Measurements from ENCODE around the gene ANXA11. TPM values are rescaled to one million over a fixed set of nuclear protein-coding genes. Genes with fewer than 3 reads are reported as not detected.

The ANXA11 gene
- total RNA-seq, 1 experiment from 2014 or later: 68.1 TPM

- Histone ChIP-seq H4K91ac (ENCODE audit: insufficient read length, low read depth, low read length) (no peak overlapping the region), H2BK12ac (ENCODE audit: insufficient read length, low read depth, low read length) (no peak overlapping the region), H2BK120ac (ENCODE audit: low read depth, low read length, poor library complexity, severe bottlenecking) (no peak overlapping the region), H4K20me1 (ENCODE audit: control insufficient read depth, insufficient read depth, insufficient read length) (no peaks in the 10 kb centered on the region), H3K14ac (ENCODE audit: insufficient read depth, low read length) (no peak overlapping the region), H3K9me3 (ENCODE audit: control insufficient read depth, low read depth, low read length) (no peaks in the 10 kb centered on the region), H2BK20ac (ENCODE audit: low read depth, low read length, poor library complexity, severe bottlenecking) (no peak overlapping the region), H4K5ac (ENCODE audit: insufficient read length, low read depth, low read length) (no peak overlapping the region), H3K56ac (ENCODE audit: insufficient read length, low read depth, low read length) (no peak overlapping the region), H3K4me1 (ENCODE audit: insufficient read depth, low read length) (0 out of 2 replicates have a peak, but pooled peaks cover 2% of the 10 kb centered on the region), H3K9ac (ENCODE audit: extremely low read depth, insufficient read length, low read length) (no peak overlapping the region), H2BK5ac (ENCODE audit: insufficient read length, low read length) (no peak overlapping the region), H3K27ac (ENCODE audit: insufficient read length, low read depth, low read length) (no peak overlapping the region), H2BK15ac (ENCODE audit: low read depth, low read length) (no peak overlapping the region), H3K79me2 (ENCODE audit: insufficient read depth, low read length) (0 out of 2 replicates have a peak, but pooled peaks cover under 1% of the 10 kb centered on the region), H2AK5ac (ENCODE audit: insufficient read length, low read length) (no peak overlapping the region), H3K27me3 (ENCODE audit: insufficient read depth, low read length) (no peaks in the 10 kb centered on the region), H3T11ph (ENCODE audit: low read length) (no peak overlapping the region), H3K23me2 (ENCODE audit: insufficient read length, low read depth, low read length, poor library complexity, severe bottlenecking) (no peaks in the 10 kb centered on the region), H4K8ac (replicated peaks; ENCODE audit: insufficient read length, low read depth, low read length) (no peak overlapping the region), H3K23ac (ENCODE audit: insufficient read length, low read depth, low read length) (no peak overlapping the region), H3K4ac (ENCODE audit: low read depth, low read length) (no peak overlapping the region), H3K18ac (ENCODE audit: insufficient read length, low read depth, low read length) (no peak overlapping the region), H3K4me2 (ENCODE audit: insufficient read depth, insufficient read length, low read length) (no peak overlapping the region), H2AFZ (ENCODE audit: low read length) (no peak overlapping the region), H3K79me1 (ENCODE audit: insufficient read depth, low read depth, low read length, poor library complexity, severe bottlenecking) (peaks cover 3% of the 10 kb centered on the region)
- no peak for TF ChIP-seq CTCF (conservative IDR thresholded peaks at IDR 0.05)
- Mint-ChIP-seq H3K4me3 (no peak overlapping the region), H3K9me3 (no peaks in the 10 kb centered on the region), H3K27ac (no peak overlapping the region), H3K4me1 (peaks cover 5 to 35% of the 10 kb centered on the region in 2 experiments), H3K27me3 (ENCODE audit: low read depth) (no peaks in the 10 kb centered on the region), H3K36me3 (ENCODE audit: insufficient read depth in 1 of 3, low read depth in 3 of 3) (peaks cover 0 to 2% (median 2%) of the 10 kb centered on the region in 3 experiments; a peak in 3 of 7 replicates)
- DNase-seq: no peak
- WGBS (ENCODE audit: extremely low coverage, insufficient read length, low lambda C conversion rate): no CpG with 5 or more reads among the region's 13 CpGs
Observed at GRCh38 chr10:80186364-80187012, 18.8 kb downstream of the ANXA11 start.

Measured in H9 (cell line).